Esophagus muscularis mucosa (tissue), 3 donors: ENCODE measurements around the gene PTPN7.

Experiments
- POLR2A ChIP-seq: fragments of 450-650 bp; IDR thresholded peaks from one replicate; pipeline ENCODE4 v1.6.1; 2017; ENCODE audit warnings: antibody characterized with exemption, moderate library complexity, mild to moderate bottlenecking, low read depth
- TF ChIP-seq, protein P1 (sequence below), 3 experiments: fragments of 200-600 bp in 2 of 3; fragments of 450-650 bp in 1 of 3; sonication (generic) in 2 of 3; IDR thresholded peaks; one replicate each; pipeline ENCODE4 v1.5.1; 2017 to 2019; ENCODE audit warnings: antibody characterized with exemption in 3 of 3, mild to moderate bottlenecking in 2 of 3, moderate library complexity in 1 of 3

DNA sequence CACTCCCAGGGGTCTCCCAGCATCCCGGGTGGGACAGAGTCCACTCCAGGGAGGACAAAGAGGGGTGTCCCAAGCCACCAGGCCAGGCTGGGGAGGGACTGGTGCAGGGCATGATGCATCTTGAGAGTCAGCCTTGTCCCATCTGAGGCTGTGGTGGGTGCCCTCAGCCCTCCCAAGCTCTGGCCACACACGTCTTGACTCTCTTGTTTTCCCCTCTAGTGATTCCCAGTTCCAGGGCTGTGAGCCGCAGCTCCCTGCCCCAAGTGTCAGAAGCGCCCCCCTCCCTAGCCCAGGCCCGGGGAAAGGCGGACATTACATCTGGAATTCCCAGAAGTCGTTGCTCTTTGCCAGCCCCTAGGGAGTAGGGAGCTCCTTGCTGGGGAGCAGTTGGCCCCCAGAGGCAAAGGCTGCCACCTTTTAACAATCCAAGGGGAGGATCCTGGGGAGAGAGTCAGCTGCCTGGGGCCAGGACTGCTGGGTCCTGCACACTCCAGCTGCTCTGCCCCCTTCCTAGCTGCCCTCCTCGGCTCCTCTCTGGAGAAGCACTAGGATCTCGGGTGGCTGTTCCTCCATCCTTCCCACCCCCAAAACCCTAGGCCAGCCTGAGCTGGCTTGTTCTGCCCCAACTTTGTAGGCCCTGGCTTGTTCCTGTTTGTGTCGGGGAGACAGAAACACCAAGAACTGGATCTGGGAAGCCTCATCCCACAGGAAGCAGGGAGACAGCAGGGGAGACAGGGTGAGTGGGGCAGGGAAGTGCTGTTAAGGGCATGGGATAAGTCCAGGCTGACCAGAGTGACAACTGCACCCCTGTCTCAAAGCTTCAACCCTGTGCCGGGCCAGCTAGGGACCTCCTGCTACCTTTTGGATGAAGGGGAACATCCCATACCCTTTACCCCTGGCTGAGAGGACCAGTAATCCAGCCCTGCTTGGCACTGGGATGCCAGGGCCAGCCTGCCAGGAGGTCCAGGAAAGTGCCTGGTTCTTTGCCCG is 3.2 kb upstream of the PTPN7 start:
- TF ChIP-seq, protein P1, sequence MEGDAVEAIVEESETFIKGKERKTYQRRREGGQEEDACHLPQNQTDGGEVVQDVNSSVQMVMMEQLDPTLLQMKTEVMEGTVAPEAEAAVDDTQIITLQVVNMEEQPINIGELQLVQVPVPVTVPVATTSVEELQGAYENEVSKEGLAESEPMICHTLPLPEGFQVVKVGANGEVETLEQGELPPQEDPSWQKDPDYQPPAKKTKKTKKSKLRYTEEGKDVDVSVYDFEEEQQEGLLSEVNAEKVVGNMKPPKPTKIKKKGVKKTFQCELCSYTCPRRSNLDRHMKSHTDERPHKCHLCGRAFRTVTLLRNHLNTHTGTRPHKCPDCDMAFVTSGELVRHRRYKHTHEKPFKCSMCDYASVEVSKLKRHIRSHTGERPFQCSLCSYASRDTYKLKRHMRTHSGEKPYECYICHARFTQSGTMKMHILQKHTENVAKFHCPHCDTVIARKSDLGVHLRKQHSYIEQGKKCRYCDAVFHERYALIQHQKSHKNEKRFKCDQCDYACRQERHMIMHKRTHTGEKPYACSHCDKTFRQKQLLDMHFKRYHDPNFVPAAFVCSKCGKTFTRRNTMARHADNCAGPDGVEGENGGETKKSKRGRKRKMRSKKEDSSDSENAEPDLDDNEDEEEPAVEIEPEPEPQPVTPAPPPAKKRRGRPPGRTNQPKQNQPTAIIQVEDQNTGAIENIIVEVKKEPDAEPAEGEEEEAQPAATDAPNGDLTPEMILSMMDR (IDR thresholded peaks at IDR 0.05), result no peak
- no peak for TF ChIP-seq POLR2A
